Endothelial cell of umbilical vein (primary cell): ENCODE data around the gene EFNA5. TPM values are rescaled to one million over a fixed set of nuclear protein-coding genes. Genes with fewer than 3 reads are reported as not detected.

ENCODE experiments used
- BruUV-seq: library from RNA; stranded (reverse); fragments of 400-500 nt; replicated peaks from 2 replicates; lab custom pipeline; 2021; lab: Mats Ljungman, UMichigan
- CTCF ChIA-PET: fragments of 300-600, 350-600 bp; sonication (Branson Sonifier 250); formaldehyde crosslinking; loops from one replicate; lab custom pipeline; 2021; ENCODE audit warnings: antibody characterized with exemption, inconsistent platforms; lab: Charles Lee
- POLR2A ChIA-PET: fragments of 300-600, 350-600 bp; sonication (Branson Sonifier 250); formaldehyde crosslinking; loops from one replicate; lab custom pipeline; 2021; ENCODE audit warnings: antibody characterized with exemption, inconsistent platforms; lab: Charles Lee
- DNase-seq: peaks from one replicate; pipeline ENCODE4 v3.0.0-alpha.2; 2011; ENCODE audit warnings: low read depth, low spot score
- FAIRE-seq: peaks from 2 replicates; lab custom pipeline; 2011; peaks lifted over from hg19 to GRCh38; lab: Jason Lieb, UNC
- H2AFZ ChIP-seq: 2 replicates; pipeline ENCODE4 v1.6.0; 2012; ENCODE audit warnings: low read depth, low read length, control low read depth, inconsistent platforms
- H3K27ac ChIP-seq: 2 replicates; pipeline ENCODE4 v1.5.1; 2011; ENCODE audit warnings: low read depth, mild to moderate bottlenecking, control low read depth, low read length, moderate library complexity; ENCODE audit not compliant: insufficient read depth
- H3K27me3 ChIP-seq, 2 experiments: 2 replicates each; pipeline versions ENCODE4 v1.6.0 to v1.6.1; 2011; ENCODE audit warnings: low read length in 2 of 2, mixed read lengths in 1 of 2; ENCODE audit not compliant: control insufficient read depth in 2 of 2, insufficient read depth in 2 of 2
- H3K36me3 ChIP-seq, 2 experiments: 2 replicates in 1 of 2; 3 replicates in 1 of 2; pipeline ENCODE4 v1.5.1; 2011; ENCODE audit warnings: low read length in 2 of 2, mild to moderate bottlenecking in 1 of 2, moderate library complexity in 1 of 2; ENCODE audit not compliant: control insufficient read depth in 2 of 2, insufficient read depth in 2 of 2; ENCODE audit errors: extremely low read depth in 1 of 2
- H3K4me1 ChIP-seq: 3 replicates; pipeline ENCODE4 v1.5.1; 2011; ENCODE audit warnings: mild to moderate bottlenecking, low read length; ENCODE audit not compliant: control insufficient read depth, insufficient read depth; ENCODE audit errors: extremely low read depth
- H3K4me2 ChIP-seq: 2 replicates; pipeline ENCODE4 v1.6.1; 2011; ENCODE audit warnings: low read length, control low read depth, mixed read lengths; ENCODE audit not compliant: insufficient read depth
- H3K4me3 ChIP-seq, 3 experiments: fragments of 200-600 bp in 1 of 3; sonication (generic), shearing (Covaris generic) in 1 of 3; replicated peaks in 1 of 3; 2 replicates each; pipeline ENCODE4 v1.5.1; 2011 to 2016; ENCODE audit warnings: control low read depth in 3 of 3, low read length in 3 of 3, mild to moderate bottlenecking in 2 of 3, inconsistent platforms in 1 of 3, low read depth in 1 of 3, moderate library complexity in 1 of 3; ENCODE audit not compliant: insufficient read depth in 1 of 3
- H3K79me2 ChIP-seq: 2 replicates; pipeline ENCODE4 v1.6.0; 2012; ENCODE audit warnings: low read length, inconsistent platforms; ENCODE audit not compliant: control insufficient read depth, insufficient read depth
- H3K9ac ChIP-seq: replicated peaks from 2 replicates; pipeline ENCODE3; 2011; ENCODE audit warnings: low read length, control low read depth; ENCODE audit not compliant: insufficient read depth; ENCODE audit errors: extremely low read depth
- H3K9me1 ChIP-seq: replicated peaks from 3 replicates; pipeline ENCODE4 v1.6.0; 2011; ENCODE audit warnings: mild to moderate bottlenecking, low read length; ENCODE audit not compliant: control insufficient read depth, insufficient read depth; ENCODE audit errors: extremely low read depth
- H3K9me3 ChIP-seq: replicated peaks from 2 replicates; pipeline ENCODE4 v1.5.1; 2012; ENCODE audit warnings: low read length, inconsistent platforms; ENCODE audit not compliant: control insufficient read depth, insufficient read depth
- H4K20me1 ChIP-seq: replicated peaks from 2 replicates; pipeline ENCODE3; 2011; ENCODE audit warnings: mild to moderate bottlenecking, low read length; ENCODE audit not compliant: control insufficient read depth, insufficient read depth; ENCODE audit errors: extremely low read depth
- EZH2 ChIP-seq: IDR thresholded peaks from 2 replicates; pipeline ENCODE4 v1.6.1; 2012; ENCODE audit warnings: borderline replicate concordance, low read depth, mild to moderate bottlenecking, moderate library complexity, low read length, inconsistent platforms; ENCODE audit not compliant: severe bottlenecking
- FOS ChIP-seq: IDR thresholded peaks from 2 replicates; pipeline ENCODE4 v1.6.1; 2011; ENCODE audit warnings: mild to moderate bottlenecking, low read length, moderate library complexity, borderline replicate concordance; ENCODE audit not compliant: insufficient read depth
- MYC ChIP-seq: IDR thresholded peaks from one replicate; pipeline ENCODE4 v1.6.1; 2011; ENCODE audit warnings: mild to moderate bottlenecking, low read depth, low read length
- POLR2AphosphoS5 ChIP-seq: IDR thresholded peaks from 2 replicates; pipeline ENCODE4 v1.6.1; 2012; ENCODE audit warnings: low read depth, mild to moderate bottlenecking, control low read depth, low read length, moderate library complexity; ENCODE audit not compliant: insufficient read depth
- dilution Hi-C: fragments of 300-500 bp; cut with MboI; formaldehyde crosslinking; loops from one replicate; pipeline ENCODE4 v1.15.0; 2019; ENCODE audit warnings: low sequenced_read_pairs; ENCODE audit not compliant: extremely low pct_ligation_motif_present
- intact Hi-C: fragments of 100-400 bp; cut with micrococcal nuclease; formaldehyde crosslinking; loops from one replicate; pipeline ENCODE4 v1.10.0; 2022
- polyA plus RNA-seq, 4 experiments: library from polyadenylated mRNA; depleted of rRNA in 3 of 4; stranded (reverse) in 3 of 4; unstranded in 1 of 4; fragments of >200 nt; gene quantifications; 2 replicates each; pipeline versions ENCODE4 v1.2.1 to v1.2.3, GENCODE V29; 2011 to 2012; ENCODE audit warnings: missing spikeins in 1 of 4
- total RNA-seq: library from RNA; stranded (reverse); gene quantifications from 2 replicates; pipeline ENCODE4 v1.2.3, GENCODE V29; 2021
- TF ChIP-seq, protein P1 (sequence below): IDR thresholded peaks from 2 replicates; pipeline ENCODE4 v1.6.1; 2011; ENCODE audit not compliant: insufficient read depth, insufficient read length
- TF ChIP-seq, protein P2 (sequence below), 2 donors: IDR thresholded peaks; 1 replicate in 1 of 2; 2 replicates in 1 of 2; pipeline ENCODE4 v1.5.1; 2011; ENCODE audit warnings: low read length in 2 of 2, mild to moderate bottlenecking in 2 of 2, moderate library complexity in 2 of 2, control low read depth in 1 of 2, inconsistent platforms in 1 of 2, low read depth in 1 of 2; ENCODE audit not compliant: insufficient read depth in 1 of 2; ENCODE audit errors: extremely low read depth in 1 of 2

The EFNA5 gene
- total and polyA plus RNA-seq, 2 donors (not counting 3 experiments of a cell fraction or from before 2014, with no cell fraction given), result 13.6 to 22.1 TPM

DNA sequence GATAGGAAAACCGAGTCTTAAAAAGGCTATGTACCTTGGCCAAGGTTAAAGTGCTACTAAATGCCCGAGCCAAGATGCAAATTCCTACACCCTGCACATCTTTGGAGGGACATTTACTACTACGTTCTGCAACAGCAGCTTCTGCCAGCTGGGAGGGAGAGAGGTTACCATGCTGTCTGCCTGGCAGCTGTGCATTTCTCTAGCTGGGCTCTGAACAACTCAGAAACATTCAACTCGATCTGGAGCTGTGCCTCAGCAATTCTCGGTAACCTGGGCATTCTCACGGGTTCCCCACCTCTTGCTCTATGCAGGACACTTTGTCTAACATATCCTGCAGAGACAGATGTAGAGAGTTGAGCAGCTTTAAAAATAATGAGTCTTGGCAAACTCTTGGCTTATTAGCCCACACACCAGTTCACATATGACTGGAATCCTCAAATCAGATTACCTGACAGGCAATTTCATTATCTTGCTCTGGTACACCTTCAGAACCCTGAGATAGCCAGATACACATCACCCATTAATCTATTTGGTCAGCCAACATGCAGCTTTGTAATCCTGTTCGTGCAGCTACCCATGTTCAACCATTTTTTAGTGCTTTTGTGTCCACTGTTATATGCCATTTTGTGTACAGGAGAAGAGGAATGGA, 115.8 kb downstream of the EFNA5 start:
- H3K9me1 ChIP-seq, result no peaks in the 10 kb centered on the region
- dilution Hi-C loops, result no loop called here
- H4K20me1 ChIP-seq, result no peaks in the 10 kb centered on the region
- ChIA-PET POLR2A (no interaction called here), CTCF (interaction anchor here (0.9 to 1.2 kb wide), 2 partner anchors 9 to 12 kb away, joined by 3 read pairs; no protein-coding TSS in a partner anchor)
- no TSS peak for BruUV-seq
- H3K9ac ChIP-seq, result no peak overlapping the region
- H2AFZ ChIP-seq, result no peak overlapping the region
- H3K36me3 ChIP-seq, result no peaks in the 10 kb centered on the region
- H3K4me2 ChIP-seq, result no peak overlapping the region
- no peaks in the 10 kb centered on the region for H3K79me2 ChIP-seq
- H3K9me3 ChIP-seq, result no peaks in the 10 kb centered on the region
- no peak overlapping the region for H3K4me3 ChIP-seq
- DNase-seq, result no peak
- H3K27me3 ChIP-seq, result no peaks in the 10 kb centered on the region
- H3K27ac ChIP-seq, result no peak overlapping the region
- no peaks in the 10 kb centered on the region for H3K4me1 ChIP-seq
- FAIRE-seq, result no peak
- no peak for TF ChIP-seq EZH2
- TF ChIP-seq, protein P1, sequence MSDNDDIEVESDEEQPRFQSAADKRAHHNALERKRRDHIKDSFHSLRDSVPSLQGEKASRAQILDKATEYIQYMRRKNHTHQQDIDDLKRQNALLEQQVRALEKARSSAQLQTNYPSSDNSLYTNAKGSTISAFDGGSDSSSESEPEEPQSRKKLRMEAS, result no peak
- TF ChIP-seq, protein P2, sequence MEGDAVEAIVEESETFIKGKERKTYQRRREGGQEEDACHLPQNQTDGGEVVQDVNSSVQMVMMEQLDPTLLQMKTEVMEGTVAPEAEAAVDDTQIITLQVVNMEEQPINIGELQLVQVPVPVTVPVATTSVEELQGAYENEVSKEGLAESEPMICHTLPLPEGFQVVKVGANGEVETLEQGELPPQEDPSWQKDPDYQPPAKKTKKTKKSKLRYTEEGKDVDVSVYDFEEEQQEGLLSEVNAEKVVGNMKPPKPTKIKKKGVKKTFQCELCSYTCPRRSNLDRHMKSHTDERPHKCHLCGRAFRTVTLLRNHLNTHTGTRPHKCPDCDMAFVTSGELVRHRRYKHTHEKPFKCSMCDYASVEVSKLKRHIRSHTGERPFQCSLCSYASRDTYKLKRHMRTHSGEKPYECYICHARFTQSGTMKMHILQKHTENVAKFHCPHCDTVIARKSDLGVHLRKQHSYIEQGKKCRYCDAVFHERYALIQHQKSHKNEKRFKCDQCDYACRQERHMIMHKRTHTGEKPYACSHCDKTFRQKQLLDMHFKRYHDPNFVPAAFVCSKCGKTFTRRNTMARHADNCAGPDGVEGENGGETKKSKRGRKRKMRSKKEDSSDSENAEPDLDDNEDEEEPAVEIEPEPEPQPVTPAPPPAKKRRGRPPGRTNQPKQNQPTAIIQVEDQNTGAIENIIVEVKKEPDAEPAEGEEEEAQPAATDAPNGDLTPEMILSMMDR (IDR thresholded peaks at IDR 0.05; ENCODE audit: extremely low read depth in 1 of 2, insufficient read depth in 1 of 2, low read depth in 1 of 2, low read length in 2 of 2), result no peak
- TF ChIP-seq POLR2AphosphoS5, result no peak
- TF ChIP-seq MYC, result no peak
- no peak for TF ChIP-seq FOS
- intact Hi-C loops, result no loop called here
